ENCODE results near the gene MSRB3. TPM values are rescaled to one million over a fixed set of nuclear protein-coding genes. Genes with fewer than 3 reads are reported as not detected.

MSRB3 gene
- total RNA-seq, 1 experiment from 2014 or later = 0.55 TPM

- POLR2A ChIA-PET (ENCODE audit: unreplicated experiment) = interaction anchor here (0.5 kb wide), 1 partner anchor 1123 kb away, joined by 4 read pairs; no protein-coding TSS in a partner anchor
- H3K27ac ChIP-seq = no peak overlapping the region
Observed at GRCh38 chr12:65319688-65320200, 41.3 kb downstream of the MSRB3 start.

GRCh38 chr12:65323070-65323469, 44.6 kb downstream of the MSRB3 start:
- no peak overlapping the region for H3K4me3 ChIP-seq
- H3K9me2 ChIP-seq (ENCODE audit: insufficient read depth) = no peaks in the 10 kb centered on the region
- no peaks in the 10 kb centered on the region for H4K20me1 ChIP-seq (ENCODE audit: insufficient read depth)
- H3F3A ChIP-seq (ENCODE audit: insufficient read depth, low read depth) = no peaks in the 10 kb centered on the region
- no peaks in the 10 kb centered on the region for H3K36me3 ChIP-seq (ENCODE audit: low read depth)
- H3K4me1 ChIP-seq (replicated peaks; ENCODE audit: insufficient read depth) = no peaks in the 10 kb centered on the region
- ChIA-PET POLR2A (ENCODE audit: unreplicated experiment) (no interaction called here), CTCF (no interaction called here)
- no TSS peak for BruUV-seq (replicated peaks)
- intact Hi-C loops (cut with micrococcal nuclease; ENCODE audit: unreplicated experiment) = no loop called here
- no peak overlapping the region for H2AFZ ChIP-seq
- no peak for DNase-seq
- H3K27me3 ChIP-seq (ENCODE audit: insufficient read depth, low read depth) = no peaks in the 10 kb centered on the region
- H3K4me2 ChIP-seq = no peak overlapping the region
- H3K9me3 ChIP-seq (ENCODE audit: insufficient read depth, low read depth) = no peaks in the 10 kb centered on the region
- no peak overlapping the region for H3K27ac ChIP-seq
- no peaks in the 10 kb centered on the region for H3K79me2 ChIP-seq (ENCODE audit: low read depth)
- no peak for TF ChIP-seq EZH2 (IDR thresholded peaks at IDR 0.05; ENCODE audit: low read depth)

More at GRCh38 chr12:65319688-65320200, 41.3 kb downstream of the MSRB3 start:
- CTCF ChIA-PET = no interaction called here
- Histone ChIP-seq H3K4me1 (replicated peaks; ENCODE audit: insufficient read depth) (no peaks in the 10 kb centered on the region), H3F3A (ENCODE audit: insufficient read depth, low read depth) (no peaks in the 10 kb centered on the region), H3K4me3 (no peak overlapping the region), H3K4me2 (no peak overlapping the region), H3K27me3 (ENCODE audit: insufficient read depth, low read depth) (no peaks in the 10 kb centered on the region), H3K36me3 (ENCODE audit: low read depth) (no peaks in the 10 kb centered on the region), H3K79me2 (ENCODE audit: low read depth) (no peaks in the 10 kb centered on the region), H2AFZ (no peak overlapping the region), H3K9me2 (ENCODE audit: insufficient read depth) (no peaks in the 10 kb centered on the region), H4K20me1 (ENCODE audit: insufficient read depth) (no peaks in the 10 kb centered on the region), H3K9me3 (ENCODE audit: insufficient read depth, low read depth) (no peaks in the 10 kb centered on the region)
- no TSS peak for BruUV-seq (replicated peaks)
- intact Hi-C loops (cut with micrococcal nuclease; ENCODE audit: unreplicated experiment) = no loop called here
- DNase-seq = no peak
- no peak for TF ChIP-seq EZH2 (IDR thresholded peaks at IDR 0.05; ENCODE audit: low read depth)
- TF ChIP-seq CTCF (conservative IDR thresholded peaks at IDR 0.05) = no peak

GRCh38 chr12:65324056-65324455, 45.6 kb downstream of the MSRB3 start:
- no TSS peak for BruUV-seq (replicated peaks)
- no peak for DNase-seq
- no peaks in the 10 kb centered on the region for H3K9me3 ChIP-seq (ENCODE audit: insufficient read depth, low read depth)
- no peaks in the 10 kb centered on the region for H3K79me2 ChIP-seq (ENCODE audit: low read depth)
- ChIA-PET POLR2A (ENCODE audit: unreplicated experiment) (no interaction called here), CTCF (no interaction called here)
- H3K36me3 ChIP-seq (ENCODE audit: low read depth) = no peaks in the 10 kb centered on the region
- H3K27me3 ChIP-seq (ENCODE audit: insufficient read depth, low read depth) = no peaks in the 10 kb centered on the region
- no peaks in the 10 kb centered on the region for H3F3A ChIP-seq (ENCODE audit: insufficient read depth, low read depth)
- no peaks in the 10 kb centered on the region for H4K20me1 ChIP-seq (ENCODE audit: insufficient read depth)
- no peaks in the 10 kb centered on the region for H3K9me2 ChIP-seq (ENCODE audit: insufficient read depth)
- intact Hi-C loops (cut with micrococcal nuclease; ENCODE audit: unreplicated experiment) = no loop called here
- no peaks in the 10 kb centered on the region for H3K4me1 ChIP-seq (replicated peaks; ENCODE audit: insufficient read depth)
- H2AFZ ChIP-seq = no peak overlapping the region
- no peak for TF ChIP-seq EZH2 (IDR thresholded peaks at IDR 0.05; ENCODE audit: low read depth)
- TF ChIP-seq CTCF (conservative IDR thresholded peaks at IDR 0.05) = no peak
- H3K4me3 ChIP-seq = no peak overlapping the region
- no peak overlapping the region for H3K27ac ChIP-seq
- no peak overlapping the region for H3K4me2 ChIP-seq

- Histone ChIP-seq H3K4me1 (replicated peaks; ENCODE audit: insufficient read depth) (no peaks in the 10 kb centered on the region), H3K27ac (no peak overlapping the region), H2AFZ (no peak overlapping the region), H3K36me3 (ENCODE audit: low read depth) (no peaks in the 10 kb centered on the region), H3K9me2 (ENCODE audit: insufficient read depth) (no peaks in the 10 kb centered on the region), H3K27me3 (ENCODE audit: insufficient read depth, low read depth) (no peaks in the 10 kb centered on the region), H4K20me1 (ENCODE audit: insufficient read depth) (no peaks in the 10 kb centered on the region), H3K79me2 (ENCODE audit: low read depth) (no peaks in the 10 kb centered on the region), H3F3A (ENCODE audit: insufficient read depth, low read depth) (no peaks in the 10 kb centered on the region), H3K9me3 (ENCODE audit: insufficient read depth, low read depth) (no peaks in the 10 kb centered on the region), H3K4me2 (no peak overlapping the region), H3K4me3 (no peak overlapping the region)
- intact Hi-C loops (cut with micrococcal nuclease; ENCODE audit: unreplicated experiment) = no loop called here
- ChIA-PET POLR2A (ENCODE audit: unreplicated experiment) (no interaction called here), CTCF (no interaction called here)
- no TSS peak for BruUV-seq (replicated peaks)
- no peak for TF ChIP-seq EZH2 (IDR thresholded peaks at IDR 0.05; ENCODE audit: low read depth)
- no peak for TF ChIP-seq CTCF (conservative IDR thresholded peaks at IDR 0.05)
- no peak for DNase-seq
Observed at GRCh38 chr12:65324551-65324950, 46.1 kb downstream of the MSRB3 start.
